GM18873 (cell line): Measurements from ENCODE around the gene MYL10.

Source experiments
- ATAC-seq: cut with Tn5 transposase; IDR thresholded peaks from one replicate; pipeline ENCODE4 v1.9.1; 2021; ENCODE audit warnings: mild to moderate bottlenecking, moderate library complexity, moderate number of reproducible peaks; ENCODE audit not compliant: unreplicated experiment, low FRiP score

The MYL10 gene

DNA sequence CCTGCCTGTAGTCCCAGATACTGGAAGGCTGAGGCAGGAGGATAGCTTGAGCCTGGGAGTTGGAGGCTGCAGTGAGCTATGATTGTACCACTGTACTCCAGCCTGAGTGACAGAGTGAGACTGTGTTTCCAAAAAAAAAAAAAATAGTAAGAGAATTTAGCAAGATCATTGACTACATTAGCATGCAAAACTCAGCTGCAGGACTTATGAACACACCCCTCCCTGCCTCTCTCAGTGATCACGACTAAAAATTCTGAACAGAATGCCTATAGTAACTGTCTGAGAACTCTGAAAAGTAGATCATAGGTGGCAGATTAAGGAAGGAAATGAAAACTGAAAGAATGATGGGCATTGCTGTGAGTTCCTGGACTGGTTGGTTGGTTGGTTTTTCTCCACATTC, 50.5 kb downstream of the MYL10 start:
- ATAC-seq = no peak

- no peak for ATAC-seq
Measured at GRCh38 chr7:101576998-101577397, 52.1 kb downstream of the MYL10 start.

- no peak for ATAC-seq
Measured at GRCh38 chr7:101575721-101576120, 53.4 kb downstream of the MYL10 start.

GRCh38 chr7:101575168-101575567, 53.9 kb downstream of the MYL10 start:
- ATAC-seq = no peak

DNA sequence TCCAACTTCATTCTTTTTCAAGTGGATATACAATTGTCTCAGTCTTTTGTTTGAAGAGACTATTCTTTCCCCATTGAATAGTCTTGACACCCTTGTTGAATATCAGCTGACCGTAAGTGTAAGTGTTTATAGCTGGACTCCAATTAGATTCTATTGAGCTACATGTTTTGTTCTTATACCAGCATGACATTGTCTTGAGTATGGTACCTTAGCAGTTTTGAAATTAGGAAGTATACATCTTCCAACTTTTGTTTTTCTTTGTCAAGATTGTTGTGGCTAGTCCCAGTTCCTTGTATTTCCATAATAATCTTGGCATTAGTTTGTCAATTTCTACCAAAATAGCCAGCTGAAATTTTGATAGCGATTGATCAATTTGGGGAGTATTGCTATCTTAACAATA, 56.9 kb downstream of the MYL10 start:
- ATAC-seq = no peak

DNA sequence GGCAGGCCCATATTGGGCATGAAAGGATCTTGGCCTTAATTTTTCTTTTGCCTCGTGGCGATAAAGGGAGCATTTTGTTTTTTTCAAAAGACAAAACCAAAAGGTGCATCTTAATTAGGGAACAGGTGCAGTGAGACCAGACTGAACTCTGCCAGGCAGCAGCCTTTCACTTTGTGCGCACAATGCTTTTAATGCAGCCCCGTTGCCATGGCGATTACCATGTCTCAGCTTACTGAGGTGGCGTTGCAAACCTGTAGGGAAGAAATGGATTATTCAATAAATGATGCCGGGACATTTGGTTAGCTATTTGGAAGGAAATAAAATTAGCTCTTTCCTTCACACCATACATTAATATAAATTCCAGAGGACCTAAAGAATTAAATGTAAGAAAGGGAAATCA, 61.9 kb downstream of the MYL10 start:
- no peak for ATAC-seq

GRCh38 chr7:101565601-101566209, 63.4 kb downstream of the MYL10 start:
- ATAC-seq = no peak

DNA sequence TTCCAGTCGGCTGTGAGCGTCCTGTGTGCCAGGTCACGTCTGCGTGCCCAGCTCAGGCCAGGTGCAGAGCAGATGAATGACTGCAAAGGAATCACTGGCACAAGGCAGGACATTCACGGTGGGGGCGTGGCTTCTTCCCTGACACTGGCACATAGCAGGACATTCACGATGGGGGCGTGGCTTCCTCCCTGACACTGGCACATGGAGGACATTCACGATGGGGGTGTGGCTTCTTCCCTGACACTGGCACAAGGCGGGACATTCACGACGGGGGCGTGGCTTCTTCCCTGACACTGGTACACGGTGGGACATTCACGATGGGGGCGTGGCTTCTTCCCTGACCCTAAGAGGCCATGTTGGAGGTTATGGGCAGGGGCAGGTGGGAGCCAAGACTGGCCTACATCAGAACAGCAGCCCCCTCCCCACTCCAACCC, 64.3 kb downstream of the MYL10 start:
- no peak for ATAC-seq

- no peak for ATAC-seq
Measured at GRCh38 chr7:101563943-101564777, 64.9 kb downstream of the MYL10 start.
